HepG2 (cell line): ENCODE measurements around the gene RUSC1. TPM values are rescaled to one million over a fixed set of nuclear protein-coding genes. Genes with fewer than 3 reads are reported as not detected.

ENCODE experiments used
- CHD2 ChIP-seq: IDR thresholded peaks from 2 replicates; pipeline ENCODE4 v1.6.1; 2011; ENCODE audit warnings: low read depth, low read length, improper control_type of control experiment
- ETV5 ChIP-seq: IDR thresholded peaks from 2 replicates; pipeline ENCODE4 v1.6.1; 2018; ENCODE audit warnings: missing biosample characterization, missing genetic modification reagents, inconsistent platforms, borderline replicate concordance
- FIP1L1 ChIP-seq: fragments of 200-400 bp; formaldehyde crosslinking; IDR thresholded peaks from 2 replicates; pipeline ENCODE4 v1.6.1; 2018; ENCODE audit warnings: low read depth, mild to moderate bottlenecking, low read length, moderate library complexity, borderline replicate concordance; ENCODE audit not compliant: insufficient read depth
- FUBP1 ChIP-seq: sonication (generic); formaldehyde crosslinking; IDR thresholded peaks from 2 replicates; pipeline ENCODE4 v1.5.1; 2020; ENCODE audit warnings: missing genetic modification reagents, mild to moderate bottlenecking, borderline replicate concordance
- JUND ChIP-seq: sonication (generic); formaldehyde crosslinking; IDR thresholded peaks from 2 replicates; pipeline ENCODE4 v1.8.0; 2022; ENCODE audit warnings: mild to moderate bottlenecking, missing genetic modification reagents
- NFYC ChIP-seq: IDR thresholded peaks from 2 replicates; pipeline ENCODE4 v1.6.1; 2016; ENCODE audit warnings: missing genetic modification reagents, missing compliant biosample characterization
- POLR2G ChIP-seq: fragments of 200-400 bp; formaldehyde crosslinking; IDR thresholded peaks from 2 replicates; pipeline ENCODE4 v1.6.1; 2018; ENCODE audit warnings: mild to moderate bottlenecking, low read depth, low read length, moderate library complexity
- SMYD3 ChIP-seq: sonication (generic); formaldehyde crosslinking; IDR thresholded peaks from 2 replicates; pipeline ENCODE4 v1.8.1; 2023; ENCODE audit warnings: mild to moderate bottlenecking, missing genetic modification reagents
- STAT5B ChIP-seq: sonication (generic); formaldehyde crosslinking; IDR thresholded peaks from 2 replicates; pipeline ENCODE4 v1.4.0; 2020; ENCODE audit warnings: missing genetic modification reagents
- TERF1 ChIP-seq: sonication (generic); formaldehyde crosslinking; IDR thresholded peaks from 2 replicates; pipeline ENCODE4 v1.8.0; 2022; ENCODE audit warnings: mild to moderate bottlenecking, missing genetic modification reagents, moderate library complexity
- XRCC5 ChIP-seq: fragments of 200-400 bp; formaldehyde crosslinking; optimal IDR thresholded peaks from 2 replicates; pipeline ENCODE3; 2017; ENCODE audit warnings: mild to moderate bottlenecking, low read length
- ZBTB1 ChIP-seq: sonication (generic); formaldehyde crosslinking; IDR thresholded peaks from 2 replicates; pipeline ENCODE4 v1.4.0; 2020; ENCODE audit warnings: missing genetic modification reagents, borderline replicate concordance
- ZBTB4 ChIP-seq: sonication (generic); formaldehyde crosslinking; IDR thresholded peaks from 2 replicates; pipeline ENCODE4 v1.4.0; 2020; ENCODE audit warnings: missing genetic modification reagents, mild to moderate bottlenecking, borderline replicate concordance
- ZFP1 ChIP-seq: IDR thresholded peaks from 2 replicates; pipeline ENCODE4 v1.6.1; 2016
- ZNF10 ChIP-seq: sonication (generic); formaldehyde crosslinking; IDR thresholded peaks from 2 replicates; pipeline ENCODE4 v1.4.0; 2020; ENCODE audit warnings: mild to moderate bottlenecking, low read depth, missing genetic modification reagents, borderline replicate concordance
- ZNF143 ChIP-seq: sonication (generic); formaldehyde crosslinking; IDR thresholded peaks from 2 replicates; pipeline ENCODE4 v1.4.0; 2020; ENCODE audit warnings: missing genetic modification reagents
- ZNF281 ChIP-seq: sonication (generic); formaldehyde crosslinking; IDR thresholded peaks from 2 replicates; pipeline ENCODE4 v1.4.0; 2020; ENCODE audit warnings: missing genetic modification reagents, borderline replicate concordance
- ZNF432 ChIP-seq: sonication (generic); formaldehyde crosslinking; IDR thresholded peaks from 2 replicates; pipeline ENCODE4 v1.5.0; 2020; ENCODE audit warnings: missing genetic modification reagents, mild to moderate bottlenecking, borderline replicate concordance
- polyA plus RNA-seq, 8 experiments: library from polyadenylated mRNA; depleted of rRNA in 3 of 8; stranded (reverse) in 7 of 8; unstranded in 1 of 8; fragments of >200 nt; fragmentation: Illumina TruSeq in 4 of 8; extraction: Trizol in 4 of 8; gene quantifications; 2 replicates each; pipeline versions ENCODE4 v1.2.1 to v1.2.3, GENCODE V29; 2011 to 2016; ENCODE audit warnings: low read depth in 4 of 8, missing spikeins in 1 of 8, mixed read lengths in 1 of 8; ENCODE audit not compliant: insufficient read depth in 1 of 8
- total RNA-seq, 5 experiments: library from RNA; depleted of rRNA; stranded (reverse); fragments of >200 nt; fragmentation: Illumina TruSeq; extraction: Trizol; gene quantifications; 2 replicates each; pipeline ENCODE4 v1.2.3, GENCODE V29; 2016; ENCODE audit warnings: low read depth in 1 of 5
- TF ChIP-seq, protein P1 (sequence below): sonication (generic); formaldehyde crosslinking; IDR thresholded peaks from 2 replicates; pipeline ENCODE4 v1.4.0; 2020; ENCODE audit warnings: mild to moderate bottlenecking, missing genetic modification reagents

RUSC1 gene
- total and polyA plus RNA-seq, 2 of the 13 experiments (the other 11 are each of a cell fraction or from before 2014, with no cell fraction given): 18.7 to 20.4 TPM

DNA sequence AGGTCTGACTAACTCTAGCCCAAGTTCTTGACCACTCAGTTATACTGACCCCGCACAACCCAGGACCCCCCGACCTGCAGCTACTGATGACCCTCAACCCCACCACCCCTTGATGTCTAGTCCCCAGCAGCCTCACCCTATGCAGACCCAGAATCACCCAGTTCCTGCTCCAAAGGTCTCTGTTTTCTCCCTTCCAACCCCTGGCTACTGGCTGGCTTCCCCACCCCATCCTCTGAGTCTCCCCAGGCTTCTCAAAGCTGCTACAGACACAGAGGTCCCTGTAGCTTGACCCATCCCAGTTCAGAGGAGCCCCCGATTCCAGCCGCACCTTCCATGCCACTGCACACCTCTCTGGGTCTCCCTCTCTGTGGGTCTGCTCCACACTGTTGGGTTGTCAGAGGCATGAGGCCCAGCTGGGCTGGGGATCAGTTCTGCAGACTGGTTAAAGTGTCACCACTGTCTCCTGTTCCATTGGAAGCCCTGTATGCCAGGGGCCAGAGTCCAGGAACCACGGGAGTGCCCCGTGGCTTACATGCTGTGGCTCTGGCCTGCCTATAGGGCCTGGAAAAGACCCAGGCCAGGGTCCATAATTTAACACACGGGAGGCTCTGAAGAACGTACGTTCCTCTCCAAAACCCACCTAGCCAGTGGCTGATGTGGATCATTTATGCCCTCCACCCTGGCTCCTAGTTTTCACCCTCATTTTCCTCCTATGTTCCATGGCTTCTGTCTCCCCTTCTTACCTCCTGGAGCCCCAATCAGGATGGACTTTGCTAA is 20.0 kb upstream of the RUSC1 start (continued):
- TF ChIP-seq ZNF281 (CRISPR knock-in tag): peak; percentile 59; the same call in 1 of the 2 replicates
- no peak for TF ChIP-seq ZNF432
- no peak for TF ChIP-seq CHD2
- peak; percentile 68; the same call in 1 of the 2 replicates for TF ChIP-seq ETV5
- peak; percentile 52; the same call in 1 of the 2 replicates for TF ChIP-seq NFYC (CRISPR knock-in tag)
- no peak for TF ChIP-seq FIP1L1
- peak; percentile 53; the same call in 1 of the 2 replicates for TF ChIP-seq ZNF143 (CRISPR knock-in tag)
- TF ChIP-seq ZFP1 (CRISPR knock-in tag): peak; percentile 68; the same call in 1 of the 2 replicates
- no peak for TF ChIP-seq ZBTB4 (CRISPR knock-in tag)
- no peak for TF ChIP-seq SMYD3 (CRISPR knock-in tag)
- TF ChIP-seq, protein P1, sequence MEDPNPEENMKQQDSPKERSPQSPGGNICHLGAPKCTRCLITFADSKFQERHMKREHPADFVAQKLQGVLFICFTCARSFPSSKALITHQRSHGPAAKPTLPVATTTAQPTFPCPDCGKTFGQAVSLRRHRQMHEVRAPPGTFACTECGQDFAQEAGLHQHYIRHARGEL (CRISPR knock-in tag): no peak
- TF ChIP-seq ZBTB1 (CRISPR knock-in tag): no peak
- peak; percentile 50; the same call in 1 of the 2 replicates for TF ChIP-seq JUND (CRISPR knock-in tag)
- TF ChIP-seq XRCC5: peak; percentile 34
- no peak for TF ChIP-seq STAT5B (CRISPR knock-in tag)
- no peak for TF ChIP-seq TERF1
- peak; percentile 56; the same call in 1 of the 2 replicates for TF ChIP-seq FUBP1 (CRISPR knock-in tag)
- peak; percentile 79 for TF ChIP-seq POLR2G
- TF ChIP-seq ZNF10 (CRISPR knock-in tag): no peak
